ENCODE measurements around the gene PRKAR1B. TPM values are rescaled to one million over a fixed set of nuclear protein-coding genes. Genes with fewer than 3 reads are reported as not detected.

The PRKAR1B gene
- polyA plus RNA-seq (2013, experiment 1 of 2; ENCODE audit: insufficient read length) = 8.0 TPM
- 5.2 TPM for polyA plus RNA-seq (2013, experiment 2 of 2; ENCODE audit: insufficient read length)

- DNase-seq = no peak
Observed at GRCh38 chr7:727104-727805, at the start of gene PRKAR1B. Gene PRKAR1B, minus strand, starts transcription at chr7:727281. Its CDS starts 15,776 bp downstream, at chr7:711505.

GRCh38 chr7:776381-776780, 49.3 kb upstream of the PRKAR1B start:
- no peak for DNase-seq

DNA sequence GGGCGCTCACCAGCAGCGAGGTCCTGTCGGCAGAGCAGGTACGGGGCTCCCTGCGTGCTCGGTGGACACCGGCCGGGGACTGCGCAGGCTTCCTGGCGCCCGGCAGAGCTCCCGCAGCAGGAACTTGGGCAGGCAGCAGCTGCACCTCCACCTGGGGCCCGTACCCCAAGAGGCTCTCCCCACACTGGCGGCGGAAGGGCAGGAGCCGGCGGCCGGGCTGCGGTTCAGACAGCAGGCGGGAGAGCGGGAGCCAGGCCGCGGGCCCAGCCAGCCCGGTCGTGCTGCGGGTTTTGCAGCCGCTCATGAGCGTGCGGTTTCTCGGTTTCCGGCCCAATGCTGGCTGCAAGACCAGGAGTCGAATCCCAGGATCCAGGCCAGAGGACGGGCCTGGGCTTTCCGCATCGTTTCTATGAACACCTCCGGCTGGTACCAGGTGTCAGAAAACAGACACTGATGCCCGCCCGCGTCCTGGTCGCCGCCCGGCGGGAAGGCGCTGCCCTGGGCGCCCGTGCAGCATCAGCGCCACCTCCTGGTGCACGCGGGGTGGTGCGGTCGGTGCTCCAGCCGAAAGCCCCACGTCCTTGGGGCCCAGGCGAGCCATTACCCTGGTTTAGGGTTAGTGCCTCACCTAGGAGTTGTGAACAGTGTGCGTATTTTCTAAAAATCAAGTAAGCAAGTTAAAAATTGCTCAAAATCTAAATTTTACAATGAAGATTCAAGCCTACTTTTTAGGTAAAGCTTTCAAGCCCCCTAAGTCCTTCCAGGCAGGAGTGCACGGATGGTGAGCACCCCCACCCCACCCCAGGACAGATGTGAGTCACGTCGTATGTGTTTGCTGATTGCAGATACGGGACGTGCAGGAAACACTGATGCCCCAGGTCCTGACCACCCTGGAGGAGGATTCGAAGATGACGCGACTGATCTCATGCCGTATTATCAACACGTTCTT, 47.4 kb upstream of the PRKAR1B start:
- DNase-seq = no peak

DNA sequence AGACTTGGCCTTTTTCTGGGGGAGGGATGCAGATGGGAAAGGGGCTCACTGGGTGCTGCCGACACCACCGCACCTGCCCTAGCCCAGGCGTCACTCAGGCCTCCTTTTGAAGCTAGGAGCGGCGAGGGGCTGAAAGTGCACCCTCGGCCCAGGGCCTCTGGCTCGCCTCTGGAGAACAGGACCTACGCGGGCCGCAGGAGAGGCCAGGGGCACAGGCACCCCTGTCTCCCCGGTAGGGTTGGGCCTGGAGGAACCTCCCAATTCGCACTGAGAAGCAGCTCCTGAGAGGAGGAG, 46.5 kb upstream of the PRKAR1B start:
- no peak for DNase-seq

- no peak for DNase-seq
Observed at GRCh38 chr7:772861-773621, 46.0 kb upstream of the PRKAR1B start.

GRCh38 chr7:772392-772791, 45.3 kb upstream of the PRKAR1B start:
- no peak for DNase-seq

GRCh38 chr7:772005-772294, 44.9 kb upstream of the PRKAR1B start:
- DNase-seq = no peak

DNA sequence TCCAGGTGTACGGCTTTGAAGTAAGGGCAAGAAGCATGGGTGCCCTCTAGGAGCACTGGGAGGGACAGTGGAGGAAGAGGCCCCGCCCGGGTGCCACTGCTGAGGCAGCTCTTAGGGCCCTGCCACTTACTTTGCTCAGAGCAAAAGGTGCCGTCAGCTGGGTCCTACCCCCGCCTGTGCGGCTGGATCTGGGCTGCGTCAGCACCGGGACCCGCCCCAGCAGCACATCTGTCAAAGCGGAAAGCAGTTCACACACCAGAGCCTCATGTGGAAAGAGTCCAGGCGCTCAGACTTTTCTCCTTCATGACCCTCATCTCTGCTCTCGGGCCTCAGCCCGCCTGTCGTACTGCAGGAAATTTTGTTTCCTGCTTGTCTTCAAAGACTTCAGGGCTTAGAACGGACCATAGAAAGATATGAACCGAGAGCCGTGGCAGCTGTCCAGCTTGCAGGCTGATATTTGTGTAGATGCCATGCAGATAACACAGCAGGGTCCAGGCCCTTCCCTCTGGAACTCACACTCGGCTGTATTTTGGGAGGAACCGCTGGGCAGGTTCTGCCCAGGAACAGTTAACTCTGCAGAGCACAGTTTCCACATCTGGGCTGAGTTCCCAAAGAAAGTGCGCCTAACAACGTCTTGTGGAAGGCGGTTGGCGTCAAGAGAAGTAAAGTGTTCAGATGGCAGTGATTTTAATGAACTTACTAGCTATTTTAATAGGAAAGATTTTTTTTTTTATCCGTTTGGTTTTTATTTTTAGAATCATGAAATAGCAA, 44.3 kb upstream of the PRKAR1B start:
- no peak for DNase-seq

DNA sequence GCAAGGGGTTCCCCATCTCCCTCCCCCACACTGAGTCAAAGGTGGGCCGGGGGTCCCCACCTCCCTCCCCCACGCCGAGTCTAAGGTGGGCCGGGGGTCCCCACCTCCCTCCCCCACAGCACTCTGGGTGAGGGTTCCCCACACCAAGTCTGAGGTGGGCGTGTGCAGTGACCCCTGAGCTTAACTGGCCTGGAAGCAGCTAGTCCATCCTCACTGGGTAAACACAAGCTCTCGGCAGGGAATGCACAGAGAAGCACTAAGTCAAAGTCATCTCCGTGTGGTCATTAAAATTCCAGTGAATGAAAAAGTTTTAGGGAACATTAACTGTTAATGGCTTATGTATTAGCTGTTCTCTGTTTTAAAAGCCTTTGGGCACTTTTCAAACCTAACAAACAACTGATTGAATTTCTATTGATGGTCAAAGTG, 43.7 kb upstream of the PRKAR1B start:
- no peak for DNase-seq

- DNase-seq = no peak
Observed at GRCh38 chr7:770336-770735, 43.3 kb upstream of the PRKAR1B start.

- no peak for DNase-seq
Observed at GRCh38 chr7:768881-769504, 41.9 kb upstream of the PRKAR1B start.

- no peak for DNase-seq
Observed at GRCh38 chr7:767941-768731, 41.1 kb upstream of the PRKAR1B start.

- DNase-seq = no peak
Observed at GRCh38 chr7:767580-767940, 40.5 kb upstream of the PRKAR1B start.

DNA sequence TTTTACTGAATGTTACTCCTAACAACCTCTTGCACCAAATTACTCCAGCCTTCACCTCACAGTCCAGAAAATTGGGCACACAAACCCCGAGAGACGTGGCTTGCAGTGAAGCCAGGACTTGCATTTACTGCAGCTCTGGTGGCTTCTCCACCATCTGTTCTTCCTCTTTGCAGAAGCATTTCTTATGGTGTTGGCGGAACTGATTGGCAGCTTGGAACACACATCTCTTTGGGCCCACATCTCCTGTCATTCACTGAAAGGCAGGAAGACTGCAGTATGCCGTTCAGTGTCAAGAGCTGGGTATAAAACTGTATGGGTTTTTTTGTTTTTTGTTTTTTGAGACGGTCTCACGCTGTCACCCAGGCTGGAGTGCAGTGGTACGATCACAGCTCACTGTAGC, 38.3 kb upstream of the PRKAR1B start:
- no peak for DNase-seq

- DNase-seq = no peak
Observed at GRCh38 chr7:763762-764161, 36.7 kb upstream of the PRKAR1B start.

DNA sequence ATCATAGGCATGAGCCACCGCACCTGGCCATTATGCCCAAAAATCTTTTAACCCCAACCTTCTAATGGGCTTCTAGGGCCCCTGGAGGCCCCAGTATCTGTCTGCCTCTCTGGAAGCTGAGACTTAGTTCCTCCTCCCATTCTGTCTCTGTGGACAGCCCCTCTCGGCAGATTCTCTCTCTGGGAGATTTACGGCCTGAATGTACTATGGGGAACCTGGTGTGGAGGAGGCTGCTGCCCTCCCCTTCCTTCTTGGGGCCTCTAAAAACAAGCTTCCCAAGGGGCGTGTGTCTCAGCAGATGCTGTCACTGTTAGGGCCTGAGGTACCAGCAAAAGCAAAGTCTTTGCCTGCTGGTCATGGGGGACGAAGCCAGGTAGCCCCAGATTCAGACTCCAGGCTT, 35.8 kb upstream of the PRKAR1B start:
- no peak for DNase-seq

- DNase-seq = no peak
Observed at GRCh38 chr7:761631-762030, 34.5 kb upstream of the PRKAR1B start.

- DNase-seq = no peak
Observed at GRCh38 chr7:761101-761500, 34.0 kb upstream of the PRKAR1B start.

- DNase-seq = no peak
Observed at GRCh38 chr7:760006-760405, 32.9 kb upstream of the PRKAR1B start.

GRCh38 chr7:759569-759968, 32.5 kb upstream of the PRKAR1B start:
- no peak for DNase-seq

DNA sequence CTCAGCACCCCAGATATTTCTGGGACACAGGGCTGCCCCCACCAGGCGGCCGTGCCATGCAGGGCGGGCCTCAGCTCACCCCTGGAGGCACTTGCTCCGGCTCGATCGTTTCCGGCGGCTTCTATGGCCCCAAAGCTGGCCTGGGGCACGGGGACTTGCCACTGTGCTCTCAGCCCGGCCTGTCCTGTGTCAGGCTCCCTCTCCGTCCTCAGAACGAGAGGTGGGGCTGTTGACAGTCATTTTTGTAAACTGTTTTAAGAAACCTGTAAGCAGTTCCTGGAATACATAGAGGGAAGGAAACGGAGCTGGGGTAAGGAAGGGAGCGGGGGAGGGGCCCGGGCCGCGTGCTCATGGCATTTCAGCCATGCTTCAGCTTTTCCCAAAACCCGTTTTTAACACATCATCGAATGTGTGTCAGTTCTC, 30.7 kb upstream of the PRKAR1B start:
- no peak for DNase-seq

Measured in fibroblast of skin of back (primary cell).